Liver (tissue), 9 donors: Measurements from ENCODE around the gene NSF. TPM values are rescaled to one million over a fixed set of nuclear protein-coding genes. Genes with fewer than 3 reads are reported as not detected.

Source experiments
- DNase-seq: peaks from one replicate; pipeline ENCODE4 v3.0.0-alpha.2; 2017; ENCODE audit warnings: low spot score
- H3K27ac ChIP-seq, 2 donors: one replicate each; pipeline ENCODE4 v1.7.0; 2013; ENCODE audit warnings: inconsistent platforms in 2 of 2, low read length in 2 of 2, control low read depth in 1 of 2, low read depth in 1 of 2, mild to moderate bottlenecking in 1 of 2
- H3K27me3 ChIP-seq, 4 donors: one replicate each; pipeline versions ENCODE4 v1.6.1 to v1.7.0; 2013; ENCODE audit warnings: low read length in 3 of 4, inconsistent platforms in 1 of 4, mild to moderate bottlenecking in 1 of 4, moderate library complexity in 1 of 4; ENCODE audit not compliant: control insufficient read depth in 4 of 4, insufficient read depth in 4 of 4
- H3K36me3 ChIP-seq, 4 donors: one replicate each; pipeline versions ENCODE4 v1.6.1 to v1.7.0; 2013; ENCODE audit warnings: low read length in 3 of 4, mild to moderate bottlenecking in 3 of 4, low read depth in 1 of 4, moderate library complexity in 1 of 4; ENCODE audit not compliant: control insufficient read depth in 4 of 4, insufficient read depth in 3 of 4
- H3K4me1 ChIP-seq, 4 donors: one replicate each; pipeline versions ENCODE4 v1.6.1 to v1.7.0; 2013; ENCODE audit warnings: low read length in 3 of 4, mild to moderate bottlenecking in 3 of 4, moderate library complexity in 1 of 4; ENCODE audit not compliant: control insufficient read depth in 4 of 4, insufficient read depth in 4 of 4
- H3K4me3 ChIP-seq, 3 donors: one replicate each; pipeline versions ENCODE4 v1.6.1 to v1.7.0; 2013; ENCODE audit warnings: low read length in 3 of 3, control low read depth in 1 of 3, low read depth in 1 of 3, mild to moderate bottlenecking in 1 of 3
- H3K9ac ChIP-seq, 2 donors: one replicate each; pipeline ENCODE4 v1.7.0; 2013; ENCODE audit warnings: low read length in 2 of 2, mild to moderate bottlenecking in 2 of 2, moderate library complexity in 2 of 2, control low read depth in 1 of 2, low read depth in 1 of 2
- H3K9me3 ChIP-seq, 4 donors: one replicate each; pipeline versions ENCODE4 v1.6.1 to v1.7.0; 2013; ENCODE audit warnings: low read length in 3 of 4; ENCODE audit not compliant: control insufficient read depth in 4 of 4
- EGR1 ChIP-seq, 2 donors: IDR thresholded peaks; 2 replicates each; pipeline ENCODE4 v1.6.1; 2016 to 2018; ENCODE audit warnings: antibody characterized with exemption in 2 of 2, low read depth in 2 of 2
- FOXA1 ChIP-seq: IDR thresholded peaks from 2 replicates; pipeline ENCODE4 v1.6.1; 2016; ENCODE audit warnings: antibody characterized with exemption
- FOXA2 ChIP-seq: IDR thresholded peaks from 2 replicates; pipeline ENCODE4 v1.6.1; 2016; ENCODE audit warnings: antibody characterized with exemption
- GABPA ChIP-seq, 2 donors: IDR thresholded peaks in 1 of 2; conservative IDR thresholded peaks in 1 of 2; 2 replicates each; pipeline ENCODE4 v1.6.1; 2016; ENCODE audit warnings: antibody characterized with exemption in 2 of 2, mild to moderate bottlenecking in 1 of 2, moderate library complexity in 1 of 2
- HNF4A ChIP-seq, 2 donors: conservative IDR thresholded peaks; 2 replicates each; pipeline ENCODE4 v1.6.1; 2016; ENCODE audit warnings: antibody characterized with exemption in 2 of 2, mild to moderate bottlenecking in 2 of 2
- HNF4G ChIP-seq: IDR thresholded peaks from 2 replicates; pipeline ENCODE4 v1.6.1; 2016; ENCODE audit warnings: antibody characterized with exemption
- JUND ChIP-seq, 2 donors: IDR thresholded peaks; 2 replicates each; pipeline ENCODE4 v1.6.1; 2016; ENCODE audit warnings: antibody characterized with exemption in 2 of 2
- NR2F2 ChIP-seq: IDR thresholded peaks from 2 replicates; pipeline ENCODE4 v1.6.1; 2016; ENCODE audit warnings: antibody characterized with exemption
- RAD21 ChIP-seq, 2 donors: IDR thresholded peaks; 2 replicates each; pipeline ENCODE4 v1.6.1; 2016; ENCODE audit warnings: antibody characterized with exemption in 2 of 2, mild to moderate bottlenecking in 2 of 2
- RXRA ChIP-seq, 2 donors: IDR thresholded peaks; 2 replicates each; pipeline ENCODE4 v1.6.1; 2017 to 2018; ENCODE audit warnings: antibody characterized with exemption in 2 of 2, mild to moderate bottlenecking in 1 of 2
- SP1 ChIP-seq: IDR thresholded peaks from 2 replicates; pipeline ENCODE4 v1.6.1; 2018; ENCODE audit warnings: antibody characterized with exemption, mild to moderate bottlenecking
- YY1 ChIP-seq: IDR thresholded peaks from 2 replicates; pipeline ENCODE4 v1.6.1; 2016; ENCODE audit warnings: antibody characterized with exemption, mild to moderate bottlenecking
- WGBS: extraction: QIAGEN DNeasy Blood & Tissue Kit; methylation state at CpG from one replicate; pipeline ENCODE4 v1.1.7; 2013; 5-methylcytosine and 5-hydroxymethylcytosine counted together
- polyA plus RNA-seq, 2 donors: library from polyadenylated mRNA; stranded (reverse) in 1 of 2; unstranded in 1 of 2; fragments of 200-250 nt in 1 of 2; fragments of >200 nt in 1 of 2; fragmentation: Nextera tagmentation in 1 of 2; extraction: Ambion mirVana in 1 of 2; gene quantifications; one replicate each; pipeline versions ENCODE4 v1.2.1 to v1.2.3, GENCODE V29; 2013 to 2015
- total RNA-seq, 2 donors: library from RNA; depleted of rRNA; stranded (reverse); fragments of >200 nt; gene quantifications; one replicate each; pipeline ENCODE4 v1.2.3, GENCODE V29; 2014
- TF ChIP-seq, protein P1 (sequence below): fragments of 150-350 bp; IDR thresholded peaks from 2 replicates; pipeline ENCODE4 v1.5.1; 2017; ENCODE audit warnings: improper control_type of control experiment, low read depth, low read length; ENCODE audit not compliant: missing input control
- TF ChIP-seq, protein P2 (sequence below): IDR thresholded peaks from 2 replicates; pipeline ENCODE4 v1.6.1; 2016; ENCODE audit warnings: antibody characterized with exemption
- TF ChIP-seq, protein P3 (sequence below): IDR thresholded peaks from 2 replicates; pipeline ENCODE4 v1.6.1; 2016; ENCODE audit warnings: antibody characterized with exemption
- TF ChIP-seq, protein P4 (sequence below): IDR thresholded peaks from 2 replicates; pipeline ENCODE4 v1.6.1; 2016; ENCODE audit warnings: antibody characterized with exemption
- donor health status: healthy.
- donor health status: healthy.
- donor health status: healthy.
- donor health status: healthy.
- donor health status: healthy.

The NSF gene
- total and polyA plus RNA-seq, 4 donors: 7.5 to 24.0 (median 15.4) TPM

DNA sequence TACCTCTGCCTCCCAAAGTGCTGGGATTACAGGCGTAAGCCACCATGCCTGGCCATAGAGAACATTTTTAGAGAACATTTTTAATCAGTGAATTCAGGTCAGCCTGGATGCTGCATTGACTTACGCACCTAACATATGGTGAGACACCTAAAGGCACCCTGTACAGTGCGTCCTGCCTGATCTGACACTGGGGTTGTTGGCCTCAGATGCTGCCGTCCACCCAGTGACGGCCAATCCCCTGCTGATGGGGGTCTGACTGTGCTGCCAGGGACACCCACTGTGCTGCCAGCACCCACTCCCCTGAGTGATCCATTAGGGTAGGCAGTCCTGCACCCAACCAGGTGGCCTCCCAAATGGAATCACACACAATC lies 189.5 kb downstream of the NSF start:
- H3K27ac ChIP-seq: no peak overlapping the region
- no peaks in the 10 kb centered on the region for H3K9me3 ChIP-seq
- H3K36me3 ChIP-seq: no peaks in the 10 kb centered on the region
- 96% methylated on average over 5 of the region's 5 CpGs for WGBS
- no peak overlapping the region for H3K4me3 ChIP-seq
- no peaks in the 10 kb centered on the region for H3K27me3 ChIP-seq
- DNase-seq: no peak
- peaks cover 2 to 7% (median 4%) of the 10 kb centered on the region in 4 donors for H3K4me1 ChIP-seq
- no peak overlapping the region for H3K9ac ChIP-seq
- TF ChIP-seq, protein P1, sequence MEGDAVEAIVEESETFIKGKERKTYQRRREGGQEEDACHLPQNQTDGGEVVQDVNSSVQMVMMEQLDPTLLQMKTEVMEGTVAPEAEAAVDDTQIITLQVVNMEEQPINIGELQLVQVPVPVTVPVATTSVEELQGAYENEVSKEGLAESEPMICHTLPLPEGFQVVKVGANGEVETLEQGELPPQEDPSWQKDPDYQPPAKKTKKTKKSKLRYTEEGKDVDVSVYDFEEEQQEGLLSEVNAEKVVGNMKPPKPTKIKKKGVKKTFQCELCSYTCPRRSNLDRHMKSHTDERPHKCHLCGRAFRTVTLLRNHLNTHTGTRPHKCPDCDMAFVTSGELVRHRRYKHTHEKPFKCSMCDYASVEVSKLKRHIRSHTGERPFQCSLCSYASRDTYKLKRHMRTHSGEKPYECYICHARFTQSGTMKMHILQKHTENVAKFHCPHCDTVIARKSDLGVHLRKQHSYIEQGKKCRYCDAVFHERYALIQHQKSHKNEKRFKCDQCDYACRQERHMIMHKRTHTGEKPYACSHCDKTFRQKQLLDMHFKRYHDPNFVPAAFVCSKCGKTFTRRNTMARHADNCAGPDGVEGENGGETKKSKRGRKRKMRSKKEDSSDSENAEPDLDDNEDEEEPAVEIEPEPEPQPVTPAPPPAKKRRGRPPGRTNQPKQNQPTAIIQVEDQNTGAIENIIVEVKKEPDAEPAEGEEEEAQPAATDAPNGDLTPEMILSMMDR: no peak
- TF ChIP-seq HNF4G (no peak), EGR1 (IDR thresholded peaks at IDR 0.05; ENCODE audit: low read depth in 2 of 2) (no peak), FOXA2 (no peak), GABPA (IDR thresholded peaks at IDR 0.05 in 1 of 2, conservative IDR thresholded peaks at IDR 0.05 in 1 of 2) (no peak), HNF4A (conservative IDR thresholded peaks at IDR 0.05) (no peak), RAD21 (IDR thresholded peaks at IDR 0.05) (no peak), NR2F2 (no peak), FOXA1 (no peak), SP1 (no peak), JUND (IDR thresholded peaks at IDR 0.05) (no peak), YY1 (no peak), RXRA (IDR thresholded peaks at IDR 0.05) (no peak)
- TF ChIP-seq, protein P2, sequence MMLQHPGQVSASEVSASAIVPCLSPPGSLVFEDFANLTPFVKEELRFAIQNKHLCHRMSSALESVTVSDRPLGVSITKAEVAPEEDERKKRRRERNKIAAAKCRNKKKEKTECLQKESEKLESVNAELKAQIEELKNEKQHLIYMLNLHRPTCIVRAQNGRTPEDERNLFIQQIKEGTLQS: no peak
- TF ChIP-seq, protein P3, sequence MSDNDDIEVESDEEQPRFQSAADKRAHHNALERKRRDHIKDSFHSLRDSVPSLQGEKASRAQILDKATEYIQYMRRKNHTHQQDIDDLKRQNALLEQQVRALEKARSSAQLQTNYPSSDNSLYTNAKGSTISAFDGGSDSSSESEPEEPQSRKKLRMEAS: no peak
- TF ChIP-seq, protein P4, sequence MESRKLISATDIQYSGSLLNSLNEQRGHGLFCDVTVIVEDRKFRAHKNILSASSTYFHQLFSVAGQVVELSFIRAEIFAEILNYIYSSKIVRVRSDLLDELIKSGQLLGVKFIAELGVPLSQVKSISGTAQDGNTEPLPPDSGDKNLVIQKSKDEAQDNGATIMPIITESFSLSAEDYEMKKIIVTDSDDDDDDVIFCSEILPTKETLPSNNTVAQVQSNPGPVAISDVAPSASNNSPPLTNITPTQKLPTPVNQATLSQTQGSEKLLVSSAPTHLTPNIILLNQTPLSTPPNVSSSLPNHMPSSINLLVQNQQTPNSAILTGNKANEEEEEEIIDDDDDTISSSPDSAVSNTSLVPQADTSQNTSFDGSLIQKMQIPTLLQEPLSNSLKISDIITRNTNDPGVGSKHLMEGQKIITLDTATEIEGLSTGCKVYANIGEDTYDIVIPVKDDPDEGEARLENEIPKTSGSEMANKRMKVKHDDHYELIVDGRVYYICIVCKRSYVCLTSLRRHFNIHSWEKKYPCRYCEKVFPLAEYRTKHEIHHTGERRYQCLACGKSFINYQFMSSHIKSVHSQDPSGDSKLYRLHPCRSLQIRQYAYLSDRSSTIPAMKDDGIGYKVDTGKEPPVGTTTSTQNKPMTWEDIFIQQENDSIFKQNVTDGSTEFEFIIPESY: no peak

DNA sequence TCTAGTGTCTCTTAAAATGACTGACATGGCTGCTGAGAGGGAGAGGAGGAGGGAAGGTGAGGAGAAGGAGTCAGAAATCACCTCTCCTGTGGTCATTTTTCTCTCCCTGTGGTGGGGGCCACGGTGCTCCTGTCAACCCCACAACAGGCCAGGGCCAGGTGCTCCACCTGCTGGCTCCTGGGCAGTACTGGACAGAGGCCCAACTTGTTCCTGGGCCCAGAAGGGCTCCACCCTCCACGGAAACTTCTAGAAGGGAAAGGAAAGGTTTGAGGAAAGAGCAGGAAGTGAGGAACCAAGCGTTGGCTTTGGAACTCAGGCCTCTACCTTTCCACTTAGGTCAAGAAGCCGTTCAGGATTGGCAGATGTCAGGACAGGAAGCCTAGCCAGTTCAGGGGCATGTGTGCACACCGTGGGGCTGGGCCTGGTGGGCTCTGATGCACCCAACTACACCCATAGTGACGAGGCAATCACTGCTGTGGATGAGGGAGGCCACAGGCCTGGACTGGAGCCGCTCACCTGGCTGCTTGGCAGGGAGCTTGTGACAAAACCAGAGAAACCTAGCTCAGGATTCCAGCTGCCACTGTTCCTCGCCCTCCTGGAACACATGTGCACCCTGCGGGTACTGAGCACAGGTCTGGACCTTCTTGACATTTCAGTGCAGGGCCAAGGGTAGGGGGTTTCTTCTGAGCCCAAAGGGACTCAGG lies 191.9 kb downstream of the NSF start:
- WGBS: 71% methylated on average over 9 of the region's 9 CpGs
- peaks cover 2 to 7% (median 4%) of the 10 kb centered on the region in 4 donors for H3K4me1 ChIP-seq
- H3K27me3 ChIP-seq: no peaks in the 10 kb centered on the region
- no peak overlapping the region for H3K27ac ChIP-seq
- H3K36me3 ChIP-seq: no peaks in the 10 kb centered on the region
- TF ChIP-seq EGR1 (IDR thresholded peaks at IDR 0.05; ENCODE audit: low read depth in 2 of 2) (no peak), RAD21 (IDR thresholded peaks at IDR 0.05) (peak; percentile 89 to 96), NR2F2 (no peak)
- TF ChIP-seq, protein P1: peak; percentile 74
- DNase-seq: no peak
- no peak overlapping the region for H3K9ac ChIP-seq
- no peaks in the 10 kb centered on the region for H3K9me3 ChIP-seq
- H3K4me3 ChIP-seq: no peak overlapping the region
